ENCODE data around the gene SPRED3. TPM values are rescaled to one million over a fixed set of nuclear protein-coding genes. Genes with fewer than 3 reads are reported as not detected.

SPRED3 gene
- total RNA-seq, 1 donor from 2014 or later, result not detected

- Histone ChIP-seq H3K9me3 (ENCODE audit: control insufficient read depth in 3 of 3, low read length in 3 of 3) (no peaks in the 10 kb centered on the region), H3K4me1 (ENCODE audit: control insufficient read depth in 3 of 3, insufficient read depth in 3 of 3, low read length in 3 of 3) (peaks cover 12 to 21% (median 20%) of the 10 kb centered on the region in 3 donors), H3K27ac (ENCODE audit: low read depth, low read length) (no peak overlapping the region), H3K4me3 (ENCODE audit: low read length in 3 of 3) (no peak overlapping the region), H3K27me3 (ENCODE audit: control insufficient read depth in 3 of 3, insufficient read depth in 3 of 3, low read length in 3 of 3) (peaks cover 10 to 12% (median 11%) of the 10 kb centered on the region in 3 donors), H3K9ac (ENCODE audit: low read depth in 1 of 3, low read length in 3 of 3) (no peak overlapping the region), H3K36me3 (ENCODE audit: control insufficient read depth in 3 of 3, insufficient read depth in 3 of 3, low read length in 3 of 3) (peaks cover 5 to 7% (median 6%) of the 10 kb centered on the region in 3 donors)
Observed at GRCh38 chr19:38389101-38389925, 816 bp downstream of the SPRED3 start.

DNA sequence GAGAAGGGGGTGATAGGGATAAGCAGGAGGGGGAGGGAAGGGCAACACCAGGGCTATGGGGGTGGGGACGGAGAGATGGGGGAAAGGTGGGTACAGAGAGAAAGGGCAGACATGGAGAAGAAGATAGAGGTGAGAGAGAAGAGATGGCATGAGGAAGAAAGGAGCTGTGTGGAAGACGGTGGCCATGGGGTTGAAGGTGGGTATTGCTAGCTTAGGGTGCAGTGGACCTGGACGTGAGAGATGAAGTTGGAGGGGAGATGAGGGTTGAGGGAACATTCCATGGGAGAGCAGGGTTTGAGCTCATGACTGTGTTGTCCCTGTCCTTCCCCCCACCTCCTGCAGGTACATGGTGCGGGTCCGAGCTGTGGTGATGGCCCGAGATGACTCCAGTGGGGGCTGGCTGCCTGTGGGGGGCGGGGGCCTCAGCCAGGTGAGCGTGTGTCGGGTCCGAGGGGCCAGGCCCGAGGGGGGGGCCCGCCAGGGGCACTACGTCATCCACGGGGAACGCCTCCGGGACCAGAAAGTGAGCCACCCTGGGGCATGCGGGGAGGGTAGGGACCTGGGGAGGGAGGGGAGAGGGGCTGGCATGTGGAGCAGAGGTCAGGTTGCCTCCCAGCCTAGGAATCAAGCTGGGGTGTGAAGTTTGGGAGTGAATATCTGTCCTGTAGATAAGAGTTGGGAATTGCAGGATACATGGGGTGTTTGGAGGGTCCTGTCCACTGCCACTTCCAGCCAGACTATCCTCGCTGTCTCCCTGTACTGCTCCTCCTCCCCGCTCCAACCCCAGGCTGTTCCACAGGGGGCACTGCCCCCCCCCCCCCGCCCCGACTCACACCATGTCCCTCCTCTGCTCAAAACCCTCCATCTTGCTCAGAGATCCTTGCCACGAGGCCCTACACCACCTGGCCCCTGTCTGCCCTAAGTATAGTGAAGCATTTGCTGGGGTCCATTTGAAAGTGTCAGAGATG, 1.7 kb downstream of the SPRED3 start:
- Histone ChIP-seq H3K9me3 (ENCODE audit: control insufficient read depth in 3 of 3, low read length in 3 of 3) (no peaks in the 10 kb centered on the region), H3K27me3 (ENCODE audit: control insufficient read depth in 3 of 3, insufficient read depth in 3 of 3, low read length in 3 of 3) (peaks cover 16 to 21% (median 20%) of the 10 kb centered on the region in 3 donors), H3K4me1 (ENCODE audit: control insufficient read depth in 3 of 3, insufficient read depth in 3 of 3, low read length in 3 of 3) (peaks cover 12 to 21% (median 20%) of the 10 kb centered on the region in 3 donors), H3K9ac (ENCODE audit: low read depth in 1 of 3, low read length in 3 of 3) (no peak overlapping the region), H3K27ac (ENCODE audit: low read depth, low read length) (no peak overlapping the region), H3K4me3 (ENCODE audit: low read length in 3 of 3) (no peak overlapping the region), H3K36me3 (ENCODE audit: control insufficient read depth in 3 of 3, insufficient read depth in 3 of 3, low read length in 3 of 3) (peaks cover 0 to under 1% (median 0%) of the 10 kb centered on the region in 3 donors)

DNA sequence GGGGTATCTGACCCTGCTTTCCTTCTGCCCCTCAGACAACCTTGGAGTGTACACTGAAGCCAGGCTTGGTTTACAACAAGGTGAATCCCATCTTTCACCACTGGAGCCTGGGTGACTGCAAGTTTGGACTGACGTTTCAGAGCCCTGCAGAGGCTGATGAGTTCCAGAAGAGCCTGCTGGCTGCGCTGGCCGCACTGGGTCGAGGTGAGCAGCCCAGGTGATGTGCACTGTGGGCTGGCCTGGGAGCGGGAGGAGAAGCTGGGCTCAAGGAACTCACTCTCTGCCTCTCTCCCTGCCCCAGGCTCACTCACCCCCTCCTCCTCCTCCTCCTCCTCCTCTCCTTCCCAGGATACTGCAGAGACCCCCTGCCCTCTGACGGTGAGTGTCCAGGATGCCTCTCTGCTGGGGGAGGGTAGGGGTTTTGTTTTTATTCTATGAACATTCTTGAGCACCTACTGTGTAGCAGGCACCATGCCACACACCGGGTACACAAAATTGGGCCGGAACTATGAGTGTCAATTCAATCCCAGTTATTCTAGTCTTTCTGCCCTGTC, 3.5 kb downstream of the SPRED3 start:
- no peaks in the 10 kb centered on the region for H3K36me3 ChIP-seq (ENCODE audit: control insufficient read depth in 3 of 3, insufficient read depth in 3 of 3, low read length in 3 of 3)
- H3K27ac ChIP-seq (ENCODE audit: low read depth, low read length), result no peak overlapping the region
- no peak overlapping the region for H3K4me3 ChIP-seq (ENCODE audit: low read length in 3 of 3)
- H3K9me3 ChIP-seq (ENCODE audit: control insufficient read depth in 3 of 3, low read length in 3 of 3), result no peaks in the 10 kb centered on the region
- H3K4me1 ChIP-seq (ENCODE audit: control insufficient read depth in 3 of 3, insufficient read depth in 3 of 3, low read length in 3 of 3), result peaks cover 10 to 14% (median 13%) of the 10 kb centered on the region in 3 donors
- H3K27me3 ChIP-seq (ENCODE audit: control insufficient read depth in 3 of 3, insufficient read depth in 3 of 3, low read length in 3 of 3), result peaks cover 29 to 30% (median 29%) of the 10 kb centered on the region in 3 donors
- H3K9ac ChIP-seq (ENCODE audit: low read depth in 1 of 3, low read length in 3 of 3), result no peak overlapping the region

DNA sequence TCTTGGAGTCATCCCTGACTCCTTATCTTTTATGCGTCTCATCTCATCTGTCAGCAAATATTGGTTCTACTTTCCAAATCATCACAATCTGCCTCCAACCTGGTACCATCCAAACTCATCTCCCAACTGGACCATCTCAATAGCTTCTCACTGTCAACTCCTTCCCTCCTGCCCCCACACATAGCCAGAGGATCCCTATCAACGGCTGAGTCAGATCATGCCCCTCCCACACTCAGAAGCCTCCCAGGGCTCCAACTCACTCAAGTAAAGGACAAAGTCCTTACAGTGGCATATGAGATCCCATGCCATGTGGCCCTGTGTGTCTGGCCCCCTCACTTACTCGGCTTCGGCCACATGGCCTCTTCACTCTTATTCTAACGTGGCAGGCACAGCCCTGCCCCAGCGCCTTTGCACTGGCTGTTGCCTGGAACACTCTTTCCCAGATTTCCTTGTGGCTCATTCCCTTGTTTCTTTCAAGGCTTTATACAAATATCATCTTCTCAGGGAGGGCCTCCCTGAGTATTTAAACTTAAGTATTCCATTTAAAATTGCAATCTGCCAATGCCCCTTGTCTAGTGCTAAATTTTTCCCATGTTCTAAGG, 4.3 kb downstream of the SPRED3 start:
- Histone ChIP-seq H3K27ac (ENCODE audit: low read depth, low read length) (no peak overlapping the region), H3K4me1 (ENCODE audit: control insufficient read depth in 3 of 3, insufficient read depth in 3 of 3, low read length in 3 of 3) (peaks cover 4 to 9% (median 8%) of the 10 kb centered on the region in 3 donors), H3K4me3 (ENCODE audit: low read length in 3 of 3) (no peak overlapping the region), H3K9me3 (ENCODE audit: control insufficient read depth in 3 of 3, low read length in 3 of 3) (no peaks in the 10 kb centered on the region), H3K9ac (ENCODE audit: low read depth in 1 of 3, low read length in 3 of 3) (no peak overlapping the region), H3K27me3 (ENCODE audit: control insufficient read depth in 3 of 3, insufficient read depth in 3 of 3, low read length in 3 of 3) (peaks cover 36 to 38% (median 36%) of the 10 kb centered on the region in 3 donors), H3K36me3 (ENCODE audit: control insufficient read depth in 3 of 3, insufficient read depth in 3 of 3, low read length in 3 of 3) (no peaks in the 10 kb centered on the region)

DNA sequence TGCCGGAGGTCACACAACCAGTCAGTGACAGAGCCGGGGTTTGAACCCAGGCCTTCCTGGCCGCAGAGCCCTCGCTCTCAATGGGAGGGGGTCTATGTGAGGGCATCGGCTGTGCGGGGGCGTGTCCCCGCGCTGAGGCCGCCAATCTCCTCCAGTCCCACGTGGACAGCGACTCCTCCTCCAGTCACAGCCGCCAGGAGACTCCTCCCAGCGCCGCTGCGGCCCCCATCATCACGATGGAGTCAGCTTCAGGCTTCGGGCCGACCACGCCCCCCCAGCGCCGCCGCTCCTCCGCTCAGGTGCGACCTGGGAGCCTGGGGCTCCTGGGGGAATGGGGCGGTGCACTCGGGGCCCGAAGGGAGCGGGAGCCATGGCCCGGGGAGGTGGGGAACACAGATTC, 6.0 kb downstream of the SPRED3 start:
- no peaks in the 10 kb centered on the region for H3K36me3 ChIP-seq (ENCODE audit: control insufficient read depth in 3 of 3, insufficient read depth in 3 of 3, low read length in 3 of 3)
- no peaks in the 10 kb centered on the region for H3K4me1 ChIP-seq (ENCODE audit: control insufficient read depth in 3 of 3, insufficient read depth in 3 of 3, low read length in 3 of 3)
- no peaks in the 10 kb centered on the region for H3K9me3 ChIP-seq (ENCODE audit: control insufficient read depth in 3 of 3, low read length in 3 of 3)
- H3K27me3 ChIP-seq (ENCODE audit: control insufficient read depth in 3 of 3, insufficient read depth in 3 of 3, low read length in 3 of 3), result peaks cover 42 to 47% (median 42%) of the 10 kb centered on the region in 3 donors
- H3K4me3 ChIP-seq (ENCODE audit: low read length in 3 of 3), result no peak overlapping the region
- H3K27ac ChIP-seq (ENCODE audit: low read depth, low read length), result no peak overlapping the region
- H3K9ac ChIP-seq (ENCODE audit: low read depth in 1 of 3, low read length in 3 of 3), result no peak overlapping the region

DNA sequence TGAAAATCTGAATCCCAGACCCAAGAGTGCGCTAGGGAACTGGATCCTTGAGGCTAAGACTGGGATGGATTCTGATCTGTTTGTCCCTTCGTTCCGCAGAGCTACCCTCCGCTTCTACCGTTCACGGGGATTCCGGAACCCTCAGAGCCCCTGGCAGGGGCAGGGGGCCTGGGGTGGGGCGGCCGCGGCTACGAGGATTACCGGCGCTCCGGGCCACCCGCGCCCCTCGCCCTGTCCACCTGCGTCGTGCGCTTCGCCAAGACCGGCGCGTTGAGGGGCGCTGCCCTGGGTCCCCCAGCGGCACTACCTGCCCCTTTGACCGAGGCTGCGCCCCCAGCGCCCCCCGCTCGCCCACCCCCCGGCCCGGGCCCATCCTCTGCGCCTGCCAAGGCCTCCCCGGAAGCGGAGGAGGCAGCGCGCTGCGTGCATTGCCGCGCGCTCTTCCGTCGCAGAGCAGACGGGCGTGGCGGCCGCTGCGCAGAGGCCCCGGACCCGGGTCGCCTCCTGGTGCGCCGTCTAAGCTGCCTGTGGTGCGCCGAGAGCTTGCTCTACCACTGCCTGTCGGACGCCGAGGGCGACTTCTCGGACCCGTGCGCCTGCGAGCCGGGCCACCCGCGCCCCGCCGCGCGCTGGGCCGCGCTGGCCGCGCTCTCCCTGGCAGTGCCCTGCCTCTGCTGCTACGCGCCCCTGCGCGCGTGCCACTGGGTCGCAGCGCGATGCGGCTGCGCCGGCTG, 7.1 kb downstream of the SPRED3 start:
- H3K27me3 ChIP-seq (ENCODE audit: control insufficient read depth in 3 of 3, insufficient read depth in 3 of 3, low read length in 3 of 3), result peaks cover 45 to 57% (median 51%) of the 10 kb centered on the region in 3 donors
- H3K9ac ChIP-seq (ENCODE audit: low read depth in 1 of 3, low read length in 3 of 3), result no peak overlapping the region
- H3K36me3 ChIP-seq (ENCODE audit: control insufficient read depth in 3 of 3, insufficient read depth in 3 of 3, low read length in 3 of 3), result no peaks in the 10 kb centered on the region
- H3K4me3 ChIP-seq (ENCODE audit: low read length in 3 of 3), result no peak overlapping the region
- H3K27ac ChIP-seq (ENCODE audit: low read depth, low read length), result no peak overlapping the region
- H3K9me3 ChIP-seq (ENCODE audit: control insufficient read depth in 3 of 3, low read length in 3 of 3), result no peaks in the 10 kb centered on the region
- H3K4me1 ChIP-seq (ENCODE audit: control insufficient read depth in 3 of 3, insufficient read depth in 3 of 3, low read length in 3 of 3), result no peaks in the 10 kb centered on the region

DNA sequence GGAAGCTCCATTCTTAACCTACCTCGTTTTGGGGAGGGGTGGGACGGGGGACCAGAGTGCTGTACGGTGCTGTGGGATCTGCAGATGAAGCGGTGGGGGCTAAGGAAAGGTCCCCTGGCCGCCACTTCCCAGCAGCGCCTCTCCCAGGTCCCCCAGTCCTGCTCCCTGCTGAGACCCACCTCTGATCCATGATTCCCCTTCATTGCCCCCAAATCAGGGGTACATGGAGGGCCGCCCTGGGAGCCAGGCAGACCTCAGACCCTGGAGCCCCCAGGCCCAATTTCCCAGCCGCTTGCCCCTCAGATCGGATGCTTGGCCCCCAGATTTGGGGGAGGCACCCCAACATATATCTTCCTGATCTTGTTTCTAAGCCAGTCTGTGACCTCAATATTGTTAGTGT, 10.6 kb downstream of the SPRED3 start:
- Histone ChIP-seq H3K27ac (ENCODE audit: low read depth, low read length) (no peak overlapping the region), H3K9me3 (ENCODE audit: control insufficient read depth in 3 of 3, low read length in 3 of 3) (no peaks in the 10 kb centered on the region), H3K36me3 (ENCODE audit: control insufficient read depth in 3 of 3, insufficient read depth in 3 of 3, low read length in 3 of 3) (no peaks in the 10 kb centered on the region), H3K27me3 (ENCODE audit: control insufficient read depth in 3 of 3, insufficient read depth in 3 of 3, low read length in 3 of 3) (peaks cover 35 to 52% (median 45%) of the 10 kb centered on the region in 3 donors), H3K9ac (ENCODE audit: low read depth in 1 of 3, low read length in 3 of 3) (no peak overlapping the region), H3K4me3 (ENCODE audit: low read length in 3 of 3) (no peak overlapping the region), H3K4me1 (ENCODE audit: control insufficient read depth in 3 of 3, insufficient read depth in 3 of 3, low read length in 3 of 3) (peaks cover 0 to 6% (median 3%) of the 10 kb centered on the region in 3 donors)

GRCh38 chr19:38399537-38399936, 11.0 kb downstream of the SPRED3 start:
- Histone ChIP-seq H3K27me3 (ENCODE audit: control insufficient read depth in 3 of 3, insufficient read depth in 3 of 3, low read length in 3 of 3) (peaks cover 30 to 48% (median 40%) of the 10 kb centered on the region in 3 donors), H3K36me3 (ENCODE audit: control insufficient read depth in 3 of 3, insufficient read depth in 3 of 3, low read length in 3 of 3) (no peaks in the 10 kb centered on the region), H3K4me3 (ENCODE audit: low read length in 3 of 3) (no peak overlapping the region), H3K4me1 (ENCODE audit: control insufficient read depth in 3 of 3, insufficient read depth in 3 of 3, low read length in 3 of 3) (peaks cover 0 to 6% (median 3%) of the 10 kb centered on the region in 3 donors), H3K9ac (ENCODE audit: low read depth in 1 of 3, low read length in 3 of 3) (no peak overlapping the region), H3K27ac (ENCODE audit: low read depth, low read length) (no peak overlapping the region), H3K9me3 (ENCODE audit: control insufficient read depth in 3 of 3, low read length in 3 of 3) (no peaks in the 10 kb centered on the region)

DNA sequence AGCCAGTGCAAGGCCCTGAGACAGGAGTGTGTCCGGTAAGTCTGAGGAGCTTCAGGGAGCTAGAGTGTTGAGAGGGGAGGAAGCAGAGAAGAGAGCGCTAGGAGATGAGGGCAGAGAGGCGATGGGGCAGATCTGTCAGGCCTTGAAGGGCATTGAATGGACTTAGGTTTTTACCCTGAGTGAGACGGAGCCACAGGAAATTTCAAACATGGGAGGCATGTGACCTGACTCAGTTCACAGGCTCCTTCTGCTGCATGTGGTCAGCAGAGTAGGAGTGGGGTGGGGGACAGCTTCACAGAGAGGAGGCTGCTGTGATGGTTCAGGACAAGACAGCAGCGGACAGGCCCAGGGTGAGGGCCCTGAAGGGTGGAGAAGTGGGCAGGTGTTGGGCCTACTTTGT, 11.9 kb downstream of the SPRED3 start:
- peaks cover 0 to 6% (median 3%) of the 10 kb centered on the region in 3 donors for H3K4me1 ChIP-seq (ENCODE audit: control insufficient read depth in 3 of 3, insufficient read depth in 3 of 3, low read length in 3 of 3)
- H3K27ac ChIP-seq (ENCODE audit: low read depth, low read length), result no peak overlapping the region
- H3K9me3 ChIP-seq (ENCODE audit: control insufficient read depth in 3 of 3, low read length in 3 of 3), result no peaks in the 10 kb centered on the region
- peaks cover 23 to 40% (median 35%) of the 10 kb centered on the region in 3 donors for H3K27me3 ChIP-seq (ENCODE audit: control insufficient read depth in 3 of 3, insufficient read depth in 3 of 3, low read length in 3 of 3)
- H3K36me3 ChIP-seq (ENCODE audit: control insufficient read depth in 3 of 3, insufficient read depth in 3 of 3, low read length in 3 of 3), result peaks cover 0 to 5% (median 0%) of the 10 kb centered on the region in 3 donors
- no peak overlapping the region for H3K4me3 ChIP-seq (ENCODE audit: low read length in 3 of 3)
- H3K9ac ChIP-seq (ENCODE audit: low read depth in 1 of 3, low read length in 3 of 3), result no peak overlapping the region

Measured in skeletal muscle tissue (tissue), 4 donors.